ENCODE results near the gene EPB41L3. TPM values are rescaled to one million over a fixed set of nuclear protein-coding genes. Genes with fewer than 3 reads are reported as not detected.

The EPB41L3 gene
- total and polyA plus RNA-seq, 3 donors from 2014 or later = 152 to 403 (median 274) TPM

GRCh38 chr18:5539391-5539790, 4.4 kb downstream of the EPB41L3 start:
- Histone ChIP-seq H3K36me3 (ENCODE audit: low read depth, missing control alignments) (no peaks in the 10 kb centered on the region), H3K27ac (no peak overlapping the region), H3K4me3 (no peak overlapping the region), H3K4me1 (peaks cover 4% of the 10 kb centered on the region), H3K27me3 (no peaks in the 10 kb centered on the region), H3K9me3 (no peaks in the 10 kb centered on the region)
- 53 to 73% methylated on average over 2 of the region's 2 CpGs for WGBS, 2 donors
- no peak for DNase-seq
- intact Hi-C loops (cut with DNase I; ENCODE audit: low total_unique reads) = no loop called here
- TF ChIP-seq POLR2A (IDR thresholded peaks at IDR 0.05) = no peak
- no peak for TF ChIP-seq CTCF (IDR thresholded peaks at IDR 0.05)

- no peak overlapping the region for H3K4me3 ChIP-seq
- no peak overlapping the region for H3K27ac ChIP-seq
- H3K9me3 ChIP-seq = no peaks in the 10 kb centered on the region
- 52 to 62% methylated on average over 2 of the region's 2 CpGs for WGBS, 2 donors
- DNase-seq = no peak
- H3K4me1 ChIP-seq = no peaks in the 10 kb centered on the region
- H3K36me3 ChIP-seq (ENCODE audit: low read depth, missing control alignments) = no peaks in the 10 kb centered on the region
- no peaks in the 10 kb centered on the region for H3K27me3 ChIP-seq
- no peak for TF ChIP-seq CTCF (IDR thresholded peaks at IDR 0.05)
- intact Hi-C loops (cut with DNase I; ENCODE audit: low total_unique reads) = no loop called here
These were observed 5.3 kb downstream of the EPB41L3 start for GRCh38 chr18:5538544-5538943.

GRCh38 chr18:5537860-5538259, 5.9 kb downstream of the EPB41L3 start:
- intact Hi-C loops (cut with DNase I; ENCODE audit: low total_unique reads) = no loop called here
- TF ChIP-seq POLR2A (IDR thresholded peaks at IDR 0.05) = no peak
- 76 to 81% methylated on average over 2 of the region's 2 CpGs for WGBS, 2 donors
- no peaks in the 10 kb centered on the region for H3K36me3 ChIP-seq (ENCODE audit: low read depth, missing control alignments)
- H3K4me3 ChIP-seq = no peak overlapping the region
- H3K27me3 ChIP-seq = no peaks in the 10 kb centered on the region
- no peaks in the 10 kb centered on the region for H3K9me3 ChIP-seq
- peaks cover 3% of the 10 kb centered on the region for H3K4me1 ChIP-seq
- DNase-seq = no peak
- no peak overlapping the region for H3K27ac ChIP-seq

- DNase-seq = no peak
- Histone ChIP-seq H3K4me1 (peaks cover 10% of the 10 kb centered on the region), H3K36me3 (ENCODE audit: low read depth, missing control alignments) (no peaks in the 10 kb centered on the region), H3K4me3 (no peak overlapping the region), H3K9me3 (no peaks in the 10 kb centered on the region), H3K27ac (no peak overlapping the region), H3K27me3 (no peaks in the 10 kb centered on the region)
- intact Hi-C loops (cut with DNase I; ENCODE audit: low total_unique reads) = no loop called here
- 79 to 80% methylated on average over 5 of the region's 5 CpGs for WGBS, 2 donors
- TF ChIP-seq POLR2A (IDR thresholded peaks at IDR 0.05) (no peak), CTCF (IDR thresholded peaks at IDR 0.05) (no peak)
These were observed 9.0 kb downstream of the EPB41L3 start for GRCh38 chr18:5534845-5535244.

GRCh38 chr18:5532066-5532465, 11.7 kb downstream of the EPB41L3 start:
- DNase-seq = no peak
- 38 to 49% methylated on average over 3 of the region's 3 CpGs for WGBS, 2 donors
- Histone ChIP-seq H3K4me1 (peaks cover 10% of the 10 kb centered on the region), H3K4me3 (no peak overlapping the region), H3K27me3 (no peaks in the 10 kb centered on the region), H3K27ac (no peak overlapping the region), H3K9me3 (no peaks in the 10 kb centered on the region), H3K36me3 (ENCODE audit: low read depth, missing control alignments) (no peaks in the 10 kb centered on the region)
- intact Hi-C loops (cut with DNase I; ENCODE audit: low total_unique reads) = no loop called here
- no peak for TF ChIP-seq POLR2A (IDR thresholded peaks at IDR 0.05)
- no peak for TF ChIP-seq CTCF (IDR thresholded peaks at IDR 0.05)
